ENCODE data around the gene CADM1. TPM values are rescaled to one million over a fixed set of nuclear protein-coding genes. Genes with fewer than 3 reads are reported as not detected.
A peak's percentile ranks its signal among the peaks of the same experiment; 100 is the strongest.

Gene CADM1
- total and polyA plus RNA-seq, 4 donors = 13.0 to 40.6 (median 28.9) TPM

DNA sequence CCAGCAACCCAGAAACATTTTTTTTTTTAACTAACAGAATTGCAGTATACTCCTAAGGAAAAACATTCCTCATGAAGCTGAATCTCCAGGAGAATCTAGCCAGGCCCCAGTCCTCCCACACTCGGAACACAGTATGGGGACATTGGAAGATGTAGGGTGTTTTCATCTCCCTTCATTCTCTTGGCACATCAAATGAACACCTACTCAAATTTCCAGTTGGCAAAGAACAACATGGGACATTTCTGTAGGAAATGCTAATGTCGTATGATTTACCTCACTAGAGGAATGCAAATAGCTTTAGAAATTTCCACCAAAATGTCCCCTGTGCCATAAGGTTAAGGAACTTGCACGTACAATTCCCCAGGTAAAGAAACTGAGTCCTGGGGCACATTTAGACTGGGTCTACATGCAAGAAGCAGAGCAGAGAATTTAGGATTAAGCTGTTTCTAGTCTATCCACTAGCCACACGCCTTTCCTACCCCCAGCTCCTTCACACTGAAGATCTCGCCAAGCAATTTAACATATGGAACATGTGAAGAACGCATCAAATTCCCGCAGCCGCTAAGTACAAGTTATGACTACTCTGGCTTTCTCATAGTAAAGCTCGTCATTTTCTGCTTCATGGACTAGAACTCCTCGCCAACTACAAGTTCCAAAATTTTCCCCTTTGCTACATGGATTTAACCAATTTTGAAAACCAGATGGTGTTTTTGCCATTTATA is 2.9 kb upstream of the CADM1 start:
- Histone ChIP-seq H3K9me3 (ENCODE audit: control insufficient read depth in 4 of 4, low read length in 3 of 4) (no peaks in the 10 kb centered on the region), H3K27me3 (ENCODE audit: control insufficient read depth in 4 of 4, insufficient read depth in 4 of 4, low read length in 3 of 4) (no peaks in the 10 kb centered on the region), H3K4me3 (ENCODE audit: low read depth in 1 of 3, low read length in 3 of 3) (no peak overlapping the region), H3K4me1 (ENCODE audit: control insufficient read depth in 4 of 4, insufficient read depth in 4 of 4, low read length in 3 of 4) (peaks cover 0 to 20% (median 10%) of the 10 kb centered on the region in 4 donors), H3K9ac (ENCODE audit: low read depth in 1 of 2, low read length in 2 of 2) (no peak overlapping the region), H3K36me3 (ENCODE audit: control insufficient read depth in 4 of 4, insufficient read depth in 3 of 4, low read depth in 1 of 4, low read length in 3 of 4) (no peaks in the 10 kb centered on the region), H3K27ac (ENCODE audit: low read depth in 1 of 2, low read length in 2 of 2) (no peak overlapping the region)
- TF ChIP-seq, protein P1, sequence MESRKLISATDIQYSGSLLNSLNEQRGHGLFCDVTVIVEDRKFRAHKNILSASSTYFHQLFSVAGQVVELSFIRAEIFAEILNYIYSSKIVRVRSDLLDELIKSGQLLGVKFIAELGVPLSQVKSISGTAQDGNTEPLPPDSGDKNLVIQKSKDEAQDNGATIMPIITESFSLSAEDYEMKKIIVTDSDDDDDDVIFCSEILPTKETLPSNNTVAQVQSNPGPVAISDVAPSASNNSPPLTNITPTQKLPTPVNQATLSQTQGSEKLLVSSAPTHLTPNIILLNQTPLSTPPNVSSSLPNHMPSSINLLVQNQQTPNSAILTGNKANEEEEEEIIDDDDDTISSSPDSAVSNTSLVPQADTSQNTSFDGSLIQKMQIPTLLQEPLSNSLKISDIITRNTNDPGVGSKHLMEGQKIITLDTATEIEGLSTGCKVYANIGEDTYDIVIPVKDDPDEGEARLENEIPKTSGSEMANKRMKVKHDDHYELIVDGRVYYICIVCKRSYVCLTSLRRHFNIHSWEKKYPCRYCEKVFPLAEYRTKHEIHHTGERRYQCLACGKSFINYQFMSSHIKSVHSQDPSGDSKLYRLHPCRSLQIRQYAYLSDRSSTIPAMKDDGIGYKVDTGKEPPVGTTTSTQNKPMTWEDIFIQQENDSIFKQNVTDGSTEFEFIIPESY (IDR thresholded peaks at IDR 0.05) = no peak
- TF ChIP-seq JUND (IDR thresholded peaks at IDR 0.05) (no peak), EGR1 (IDR thresholded peaks at IDR 0.05; ENCODE audit: low read depth in 2 of 2) (no peak), HNF4G (IDR thresholded peaks at IDR 0.05) (no peak), FOXA2 (IDR thresholded peaks at IDR 0.05) (no peak), HNF4A (conservative IDR thresholded peaks at IDR 0.05) (no peak), GABPA (IDR thresholded peaks at IDR 0.05 in 1 of 2, conservative IDR thresholded peaks at IDR 0.05 in 1 of 2) (no peak), YY1 (IDR thresholded peaks at IDR 0.05) (no peak), NR2F2 (IDR thresholded peaks at IDR 0.05) (no peak), RXRA (IDR thresholded peaks at IDR 0.05) (no peak), RAD21 (IDR thresholded peaks at IDR 0.05) (no peak)
- TF ChIP-seq, protein P2, sequence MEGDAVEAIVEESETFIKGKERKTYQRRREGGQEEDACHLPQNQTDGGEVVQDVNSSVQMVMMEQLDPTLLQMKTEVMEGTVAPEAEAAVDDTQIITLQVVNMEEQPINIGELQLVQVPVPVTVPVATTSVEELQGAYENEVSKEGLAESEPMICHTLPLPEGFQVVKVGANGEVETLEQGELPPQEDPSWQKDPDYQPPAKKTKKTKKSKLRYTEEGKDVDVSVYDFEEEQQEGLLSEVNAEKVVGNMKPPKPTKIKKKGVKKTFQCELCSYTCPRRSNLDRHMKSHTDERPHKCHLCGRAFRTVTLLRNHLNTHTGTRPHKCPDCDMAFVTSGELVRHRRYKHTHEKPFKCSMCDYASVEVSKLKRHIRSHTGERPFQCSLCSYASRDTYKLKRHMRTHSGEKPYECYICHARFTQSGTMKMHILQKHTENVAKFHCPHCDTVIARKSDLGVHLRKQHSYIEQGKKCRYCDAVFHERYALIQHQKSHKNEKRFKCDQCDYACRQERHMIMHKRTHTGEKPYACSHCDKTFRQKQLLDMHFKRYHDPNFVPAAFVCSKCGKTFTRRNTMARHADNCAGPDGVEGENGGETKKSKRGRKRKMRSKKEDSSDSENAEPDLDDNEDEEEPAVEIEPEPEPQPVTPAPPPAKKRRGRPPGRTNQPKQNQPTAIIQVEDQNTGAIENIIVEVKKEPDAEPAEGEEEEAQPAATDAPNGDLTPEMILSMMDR (IDR thresholded peaks at IDR 0.05; ENCODE audit: low read depth, low read length, missing input control) = no peak
- WGBS = 93% methylated on average over 10 of the region's 10 CpGs
- no peak for DNase-seq (ENCODE audit: low spot score)

DNA sequence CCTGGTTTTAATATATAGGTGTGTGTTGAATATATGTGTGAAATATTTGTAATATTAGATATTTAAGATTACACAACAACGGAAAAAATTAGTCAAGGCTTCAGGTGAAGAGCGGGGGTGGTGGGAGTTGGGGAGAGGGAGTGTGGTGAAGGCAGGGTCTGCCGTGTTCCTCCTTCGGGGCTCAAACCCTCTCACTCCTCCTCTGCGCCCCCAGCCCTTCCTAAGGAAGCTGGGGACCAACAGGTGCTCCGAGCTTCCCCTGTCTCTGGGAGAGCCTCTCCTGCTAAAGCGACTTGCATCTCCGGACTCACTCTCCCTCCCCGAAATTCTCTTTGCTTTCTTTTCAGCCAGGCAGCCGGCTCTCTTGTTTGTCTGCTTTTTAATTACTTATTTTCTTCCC is 960 bp upstream of the CADM1 start:
- peaks cover 4 to 37% (median 27%) of the 10 kb centered on the region in 4 donors for H3K4me1 ChIP-seq (ENCODE audit: control insufficient read depth in 4 of 4, insufficient read depth in 4 of 4, low read length in 3 of 4)
- peak overlapping the region; percentile 84 to 94 for H3K27ac ChIP-seq (ENCODE audit: low read depth in 1 of 2, low read length in 2 of 2)
- 2% methylated on average over 10 of the region's 10 CpGs for WGBS
- TF ChIP-seq TAF1 (conservative IDR thresholded peaks at IDR 0.05) = no peak
- peak in 1 of 2 donors; percentile 47 for TF ChIP-seq EGR1 (IDR thresholded peaks at IDR 0.05; ENCODE audit: low read depth in 2 of 2)
- no peak for TF ChIP-seq RXRA (IDR thresholded peaks at IDR 0.05)
- TF ChIP-seq, protein P3, sequence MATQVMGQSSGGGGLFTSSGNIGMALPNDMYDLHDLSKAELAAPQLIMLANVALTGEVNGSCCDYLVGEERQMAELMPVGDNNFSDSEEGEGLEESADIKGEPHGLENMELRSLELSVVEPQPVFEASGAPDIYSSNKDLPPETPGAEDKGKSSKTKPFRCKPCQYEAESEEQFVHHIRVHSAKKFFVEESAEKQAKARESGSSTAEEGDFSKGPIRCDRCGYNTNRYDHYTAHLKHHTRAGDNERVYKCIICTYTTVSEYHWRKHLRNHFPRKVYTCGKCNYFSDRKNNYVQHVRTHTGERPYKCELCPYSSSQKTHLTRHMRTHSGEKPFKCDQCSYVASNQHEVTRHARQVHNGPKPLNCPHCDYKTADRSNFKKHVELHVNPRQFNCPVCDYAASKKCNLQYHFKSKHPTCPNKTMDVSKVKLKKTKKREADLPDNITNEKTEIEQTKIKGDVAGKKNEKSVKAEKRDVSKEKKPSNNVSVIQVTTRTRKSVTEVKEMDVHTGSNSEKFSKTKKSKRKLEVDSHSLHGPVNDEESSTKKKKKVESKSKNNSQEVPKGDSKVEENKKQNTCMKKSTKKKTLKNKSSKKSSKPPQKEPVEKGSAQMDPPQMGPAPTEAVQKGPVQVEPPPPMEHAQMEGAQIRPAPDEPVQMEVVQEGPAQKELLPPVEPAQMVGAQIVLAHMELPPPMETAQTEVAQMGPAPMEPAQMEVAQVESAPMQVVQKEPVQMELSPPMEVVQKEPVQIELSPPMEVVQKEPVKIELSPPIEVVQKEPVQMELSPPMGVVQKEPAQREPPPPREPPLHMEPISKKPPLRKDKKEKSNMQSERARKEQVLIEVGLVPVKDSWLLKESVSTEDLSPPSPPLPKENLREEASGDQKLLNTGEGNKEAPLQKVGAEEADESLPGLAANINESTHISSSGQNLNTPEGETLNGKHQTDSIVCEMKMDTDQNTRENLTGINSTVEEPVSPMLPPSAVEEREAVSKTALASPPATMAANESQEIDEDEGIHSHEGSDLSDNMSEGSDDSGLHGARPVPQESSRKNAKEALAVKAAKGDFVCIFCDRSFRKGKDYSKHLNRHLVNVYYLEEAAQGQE (IDR thresholded peaks at IDR 0.05) = no peak
- peak in 1 of 2 donors; percentile 41 for TF ChIP-seq JUND (IDR thresholded peaks at IDR 0.05)
- no peaks in the 10 kb centered on the region for H3K9me3 ChIP-seq (ENCODE audit: control insufficient read depth in 4 of 4, low read length in 3 of 4)
- no peaks in the 10 kb centered on the region for H3K27me3 ChIP-seq (ENCODE audit: control insufficient read depth in 4 of 4, insufficient read depth in 4 of 4, low read length in 3 of 4)
- peak overlapping the region; percentile 72 to 83 for H3K9ac ChIP-seq (ENCODE audit: low read depth in 1 of 2, low read length in 2 of 2)
- DNase-seq (ENCODE audit: low spot score) = no peak
- peak overlapping the region; percentile 54 to 77 (median 74) for H3K4me3 ChIP-seq (ENCODE audit: low read depth in 1 of 3, low read length in 3 of 3)
- H3K36me3 ChIP-seq (ENCODE audit: control insufficient read depth in 4 of 4, insufficient read depth in 3 of 4, low read depth in 1 of 4, low read length in 3 of 4) = no peaks in the 10 kb centered on the region

Data from liver (tissue), 9 donors.